ENCODE results near the gene PCP2. TPM values are rescaled to one million over a fixed set of nuclear protein-coding genes. Genes with fewer than 3 reads are reported as not detected.

PCP2 gene
- total RNA-seq, 1 donor from 2014 or later = not detected

DNA sequence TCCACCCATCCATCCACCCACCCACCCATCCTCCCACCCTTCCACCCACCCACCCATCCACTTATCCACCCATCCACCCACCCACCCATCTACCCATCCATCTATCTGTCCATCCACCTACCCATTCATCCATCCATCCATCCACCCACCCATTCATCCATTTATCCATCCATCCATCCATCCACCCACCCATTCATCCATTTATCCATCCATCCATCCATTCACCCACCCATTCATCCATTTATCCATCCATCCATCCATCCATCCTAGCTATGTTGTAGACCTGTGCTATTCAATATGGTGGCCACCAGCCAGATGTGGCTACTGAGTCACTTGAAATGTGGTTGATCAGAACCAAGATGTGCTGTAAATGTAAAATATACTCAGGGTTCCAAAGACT, 32.8 kb downstream of the PCP2 start:
- DNase-seq (ENCODE audit: low read depth, low spot score) = no peak

GRCh38 chr19:7598180-7598579, 35.3 kb downstream of the PCP2 start:
- no peak for DNase-seq (ENCODE audit: low read depth, low spot score)

GRCh38 chr19:7597689-7598088, 35.8 kb downstream of the PCP2 start:
- DNase-seq (ENCODE audit: low read depth, low spot score) = no peak

DNA sequence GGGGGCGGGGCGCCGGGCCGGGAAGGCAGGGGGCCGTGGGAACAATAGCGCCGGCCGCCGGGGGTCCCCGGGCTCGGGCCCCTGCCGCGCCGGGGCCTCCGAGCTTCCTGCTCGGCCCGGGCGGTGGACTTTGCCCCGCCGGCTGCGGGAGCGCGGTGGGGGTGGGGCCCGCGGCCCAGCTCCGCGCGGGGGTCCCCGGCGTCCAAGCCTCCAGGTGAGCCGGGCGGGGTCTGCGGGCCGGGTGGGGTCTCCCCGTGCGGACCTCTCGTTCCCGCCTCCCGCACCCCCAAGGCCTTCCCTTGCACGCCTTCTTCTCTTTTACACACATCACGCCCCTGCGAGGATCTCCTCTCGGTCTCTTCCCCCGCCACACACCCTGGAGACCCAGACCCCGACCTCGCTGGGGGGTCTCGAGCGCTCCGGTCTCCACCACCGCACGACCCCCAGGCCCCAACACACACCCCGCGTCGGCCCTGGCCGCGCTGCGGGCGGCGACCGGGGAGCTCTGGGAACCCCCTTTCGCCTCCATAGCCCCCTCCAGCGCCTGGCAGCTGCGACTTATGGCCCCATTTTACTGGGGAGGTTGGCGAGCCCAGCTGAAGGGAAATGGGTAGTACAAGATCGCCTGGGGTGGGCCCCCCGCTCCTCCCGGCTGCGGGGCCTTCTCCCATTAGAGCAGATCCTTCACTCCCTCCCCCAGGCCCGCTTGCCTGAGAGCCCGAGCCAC, 37.1 kb downstream of the PCP2 start:
- no peak for DNase-seq (ENCODE audit: low read depth, low spot score)

DNA sequence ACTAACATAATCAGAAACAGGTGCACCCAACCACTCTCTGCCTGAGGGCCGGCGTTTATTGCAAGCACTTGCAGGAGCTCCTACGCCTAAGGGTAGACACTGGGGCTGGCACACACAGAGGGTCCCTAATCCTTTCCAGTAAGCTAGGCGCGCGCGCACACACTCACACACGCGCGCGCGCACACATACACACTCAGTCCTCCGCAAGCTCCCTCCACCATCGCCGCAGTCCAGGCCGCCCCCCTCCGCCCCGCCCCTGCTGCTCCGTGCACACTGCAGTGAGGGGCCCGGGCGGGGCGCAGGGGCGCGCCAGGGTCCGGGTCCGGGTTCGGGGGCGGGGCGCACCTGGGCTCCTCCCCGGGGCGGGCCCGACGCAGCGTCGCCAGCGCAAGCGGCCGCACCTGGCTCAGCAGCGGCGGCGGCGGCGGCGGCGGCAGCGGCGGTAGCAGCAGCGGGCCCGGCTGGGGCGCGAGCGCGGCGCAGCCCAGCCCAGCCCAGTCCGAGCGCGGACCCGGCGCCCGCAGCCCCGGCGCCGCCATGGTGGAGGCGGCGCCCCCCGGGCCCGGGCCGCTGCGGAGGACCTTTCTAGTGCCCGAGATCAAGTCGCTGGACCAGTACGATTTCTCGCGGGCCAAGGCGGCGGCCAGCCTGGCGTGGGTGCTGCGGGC, 37.9 kb downstream of the PCP2 start, which contains the start of gene CAMSAP3:
Gene CAMSAP3, plus strand, starts transcription at position 398 of the 668 bp plus-strand sequence. Its CDS starts 140 bp downstream, at position 538.
- DNase-seq (ENCODE audit: low read depth, low spot score) = no peak

DNA sequence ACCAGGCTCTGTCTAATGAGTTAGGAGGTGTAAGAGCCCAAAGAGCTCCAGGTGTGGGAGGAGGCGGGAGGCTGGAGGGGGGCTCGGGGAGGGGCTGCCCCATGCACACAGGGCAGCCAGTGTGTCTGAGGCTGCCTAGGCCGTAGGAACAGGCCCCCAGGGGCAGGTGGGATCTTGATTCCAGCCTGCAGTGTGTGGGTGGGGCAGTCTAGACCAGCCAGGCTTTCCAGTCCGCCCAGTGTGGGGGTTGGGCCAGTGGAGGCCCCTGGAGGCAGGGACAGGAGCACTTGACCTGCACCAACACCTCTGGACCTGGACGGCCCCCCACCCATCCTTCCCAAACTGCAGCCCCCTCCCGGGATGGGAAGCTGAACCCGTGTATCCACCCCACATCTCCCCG, 43.3 kb downstream of the PCP2 start:
- DNase-seq (ENCODE audit: low read depth, low spot score) = no peak

DNA sequence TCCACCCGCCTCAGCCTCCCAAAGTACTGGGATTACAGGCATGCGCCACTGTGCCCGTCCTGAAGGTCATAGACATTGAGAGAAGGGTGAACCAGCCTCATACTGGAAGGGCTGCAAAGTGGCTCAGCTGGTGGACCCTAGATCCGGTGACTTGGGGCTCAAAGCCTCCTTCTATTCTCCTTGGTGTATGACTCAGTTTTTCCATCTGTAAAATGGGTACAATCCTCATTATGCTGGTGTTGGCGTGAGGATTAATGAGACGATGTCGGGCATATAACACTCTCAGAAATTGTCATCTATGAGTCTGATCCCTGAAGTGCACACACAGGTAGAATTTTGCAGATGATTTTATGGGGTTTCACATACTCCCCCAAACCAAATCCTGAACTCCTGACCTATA, 43.7 kb downstream of the PCP2 start:
- no peak for DNase-seq (ENCODE audit: low read depth, low spot score)

DNA sequence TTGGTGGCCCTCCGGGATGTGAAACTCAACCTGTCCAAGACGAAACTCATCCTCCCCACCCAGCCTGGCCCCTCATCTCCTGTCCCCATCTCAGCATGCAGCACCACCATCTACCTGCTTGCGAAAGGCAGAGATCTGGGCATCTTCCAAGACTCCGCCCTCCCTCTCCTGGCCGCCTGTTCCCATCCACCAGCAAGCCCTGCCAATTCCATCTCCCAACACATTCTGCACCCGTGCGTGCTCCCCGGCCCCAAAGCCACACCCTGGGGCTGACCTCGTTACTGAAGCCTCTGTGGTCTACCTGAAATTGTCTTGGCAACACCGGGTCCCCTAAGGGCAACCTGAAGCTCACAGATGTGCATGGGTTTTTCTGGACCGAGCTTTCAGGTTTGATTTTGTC, 51.1 kb downstream of the PCP2 start:
- DNase-seq (ENCODE audit: low read depth, low spot score) = no peak

Other genes starting within 250 kb of the PCP2 start
- gene PEX11G, start 144.7 kb downstream of the PCP2 start, total RNA-seq = 0.46 and 1.9 TPM in 2 replicates
- 11.7 and 16.0 TPM in 2 replicates for gene ZNF358, start 117.6 kb downstream of the PCP2 start, total RNA-seq
- gene MCOLN1, start 111.1 kb downstream of the PCP2 start, total RNA-seq = 3.8 and 6.2 TPM in 2 replicates
- 82.8 and 106 TPM in 2 replicates for gene PNPLA6, start 98.0 kb downstream of the PCP2 start, total RNA-seq
- 0.13 and 0.21 TPM in 2 replicates for gene CAMSAP3, start 37.9 kb downstream of the PCP2 start, total RNA-seq
- gene XAB2, start 4.2 kb downstream of the PCP2 start, total RNA-seq = 23.9 and 30.6 TPM in 2 replicates
- gene PET100, start 3.9 kb downstream of the PCP2 start, total RNA-seq = 19.3 and 28.9 TPM in 2 replicates
- 29.5 and 30.9 TPM in 2 replicates for gene STXBP2, start 3.4 kb upstream of the PCP2 start, total RNA-seq
- not detected in 2 replicates for gene RETN, start 35.3 kb upstream of the PCP2 start, total RNA-seq
- gene MCEMP1, start 43.4 kb upstream of the PCP2 start, total RNA-seq = not detected in 2 replicates
- 121 and 191 TPM in 2 replicates for gene TRAPPC5, start 47.1 kb upstream of the PCP2 start, total RNA-seq
- not detected in 2 replicates for gene FCER2, start 68.4 kb upstream of the PCP2 start, total RNA-seq
- gene CLEC4G, start 98.4 kb upstream of the PCP2 start, total RNA-seq = not detected in 2 replicates
- not detected in 2 replicates for gene CD209, start 113.8 kb upstream of the PCP2 start, total RNA-seq
- gene CLEC4M, start 129.5 kb upstream of the PCP2 start, total RNA-seq = 0.07 and 0.21 TPM in 2 replicates
- gene EVI5L, start 196.5 kb upstream of the PCP2 start, total RNA-seq = 11.7 and 13.9 TPM in 2 replicates
- gene PRR36, start 240.7 kb upstream of the PCP2 start, total RNA-seq = 0.07 TPM in 1 of 2 replicates, not detected in the other

All from pulmonary artery endothelial cell (primary cell).